ENCODE results near the gene URB2.
"Not testable (repeated sequence)": the region's sequence is repeated elsewhere in the genome, so short reads cannot be mapped to it uniquely, and the experiment has no call there.

URB2 gene

GRCh38 chr1:229617351-229618100, 8.5 kb upstream of the URB2 start:
- no peak for DNase-seq

- DNase-seq, result no peak
These were observed 7.0 kb upstream of the URB2 start for GRCh38 chr1:229619002-229619401.

DNA sequence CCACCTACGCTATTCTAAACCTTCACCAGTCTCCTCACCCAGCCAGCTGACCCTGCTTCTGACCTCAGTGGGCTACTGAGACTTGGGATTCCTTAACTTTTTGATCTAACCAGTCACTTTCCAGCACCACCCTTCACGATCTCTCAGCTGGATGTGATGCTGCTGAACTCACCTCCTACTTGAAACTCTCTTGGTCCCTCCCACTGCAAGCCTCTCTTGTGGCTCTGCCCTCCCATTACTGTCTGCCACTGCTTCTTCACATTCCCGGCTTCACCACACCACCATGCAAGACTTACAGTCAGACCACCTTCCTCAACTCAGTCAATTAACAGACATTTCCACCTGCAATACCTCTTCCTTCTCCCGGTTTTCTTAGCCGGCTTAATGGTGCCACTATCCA, 6.4 kb upstream of the URB2 start:
- DNase-seq, result no peak

GRCh38 chr1:229620876-229621275, 5.2 kb upstream of the URB2 start:
- DNase-seq, result no peak

DNA sequence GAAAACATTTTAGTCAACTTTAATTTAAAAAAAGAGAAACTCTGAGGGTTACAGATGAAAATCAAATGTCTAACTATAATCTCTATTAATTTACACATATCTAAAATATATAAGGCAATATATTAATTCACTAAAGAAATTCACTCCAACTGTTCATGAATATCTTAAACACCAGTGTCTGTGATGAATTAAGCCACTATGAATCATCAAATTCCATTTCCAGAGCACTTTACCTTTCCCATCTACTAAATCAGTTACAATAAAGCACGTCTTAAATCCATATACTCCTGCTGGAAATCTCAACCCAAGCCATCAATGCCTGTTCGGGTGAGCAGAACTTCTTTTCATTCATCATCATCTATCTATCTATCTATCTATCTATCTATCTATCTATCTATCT, 4.4 kb upstream of the URB2 start:
- DNase-seq, result no peak

- DNase-seq, result not testable (repeated sequence)
These were observed 3.4 kb upstream of the URB2 start for GRCh38 chr1:229622641-229623120.

DNA sequence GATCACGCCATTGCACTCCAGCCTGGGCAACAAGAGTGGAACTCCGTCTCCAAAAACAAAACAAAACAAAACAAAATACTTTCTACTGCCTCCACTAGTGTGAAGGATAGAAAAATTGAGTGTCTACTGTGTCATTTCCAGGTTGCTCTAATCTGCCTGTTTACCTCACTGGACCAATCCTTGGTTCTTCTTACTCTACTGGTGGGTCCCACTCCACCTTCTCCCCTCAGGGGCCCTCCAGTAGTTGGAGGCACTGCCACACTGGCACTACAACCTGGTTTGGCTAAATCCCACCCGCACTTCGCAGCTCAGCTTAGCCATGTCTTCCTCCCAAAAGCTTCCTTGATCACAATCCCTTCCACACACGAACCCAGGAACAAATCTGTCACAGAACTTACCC, 2.8 kb upstream of the URB2 start:
- DNase-seq, result no peak

DNA sequence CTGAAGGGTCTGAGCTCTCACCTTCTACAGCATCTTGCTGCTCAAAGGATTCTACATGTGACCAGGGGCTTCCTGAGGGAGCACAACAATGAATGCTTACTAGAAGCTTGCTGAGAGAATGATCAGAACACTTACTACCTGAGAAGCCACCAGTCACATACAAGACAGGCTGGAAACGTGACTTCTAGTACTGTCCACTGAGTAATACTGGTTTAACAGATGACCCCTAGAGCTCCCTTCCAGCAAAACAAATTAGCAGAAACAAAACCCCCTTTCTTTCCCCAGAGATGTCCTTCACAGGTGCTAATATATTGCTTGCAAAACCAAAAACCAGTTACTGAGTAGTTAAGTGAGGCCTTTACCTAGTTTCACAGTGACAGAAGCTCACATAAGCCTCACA, 2.2 kb upstream of the URB2 start:
- DNase-seq, result no peak

- no peak for DNase-seq
These were observed 1.5 kb upstream of the URB2 start for GRCh38 chr1:229624521-229625070.

DNA sequence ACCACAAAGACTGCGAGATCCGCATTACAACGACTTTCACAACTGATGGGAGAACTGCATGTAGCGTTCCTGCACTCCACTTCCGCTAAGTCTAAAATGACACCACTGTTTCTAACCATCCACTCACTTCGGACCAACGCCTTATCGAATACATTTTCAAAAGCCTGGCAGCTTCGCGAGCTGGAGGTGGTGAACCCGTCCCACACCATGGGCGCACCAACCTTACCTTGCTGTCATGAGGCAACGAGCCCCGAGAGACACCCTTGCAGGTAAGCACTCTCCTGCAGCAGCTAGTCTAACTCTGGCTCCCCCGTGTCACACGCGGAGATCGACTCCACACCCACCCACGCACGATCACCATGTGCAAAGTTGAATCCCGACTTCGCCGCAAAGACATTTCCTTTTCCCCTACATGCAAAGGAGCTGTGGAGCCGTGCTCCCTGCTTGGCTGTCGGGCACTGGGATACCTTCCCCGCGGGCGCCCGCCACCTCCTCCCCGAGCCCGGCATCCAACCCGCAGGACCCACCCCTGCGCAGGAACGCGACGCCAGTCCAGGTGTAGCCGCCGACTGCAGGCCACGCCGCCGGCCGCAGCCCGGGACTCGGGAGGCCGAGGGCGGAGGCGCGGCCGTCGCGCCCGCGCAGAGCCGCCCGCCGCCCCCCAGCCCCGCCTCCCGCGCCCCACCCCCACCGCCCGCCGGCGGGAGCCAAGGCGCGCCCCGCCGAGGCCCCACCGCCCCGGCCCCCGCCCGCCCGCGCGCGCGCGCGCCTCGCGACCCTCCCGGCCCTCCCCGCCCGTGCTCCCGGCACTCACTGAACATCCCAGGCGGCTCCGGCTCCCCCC, 754 bp upstream of the URB2 start:
- DNase-seq, result peak; percentile 72

GRCh38 chr1:229627003-229627402, 956 bp downstream of the URB2 start:
- no peak for DNase-seq

DNA sequence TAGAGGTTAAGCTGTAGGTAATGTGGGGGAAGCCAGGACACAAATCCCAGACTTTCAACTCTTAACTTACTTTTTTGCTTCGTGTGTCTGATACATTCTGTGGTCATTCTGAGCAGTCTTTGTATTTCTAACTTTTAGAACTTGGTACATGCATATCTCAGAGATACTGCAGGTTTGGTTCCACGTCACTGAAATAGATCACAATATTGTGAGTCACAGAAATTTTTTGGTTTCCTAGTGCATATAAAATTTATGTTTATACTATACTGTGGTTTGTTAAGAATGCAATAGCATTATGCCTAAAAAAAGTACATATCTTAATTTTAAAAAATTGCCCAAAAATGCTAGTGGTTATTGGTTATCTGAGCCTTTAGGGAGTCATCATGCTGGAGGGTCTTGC, 3.2 kb downstream of the URB2 start:
- no peak for DNase-seq

DNA sequence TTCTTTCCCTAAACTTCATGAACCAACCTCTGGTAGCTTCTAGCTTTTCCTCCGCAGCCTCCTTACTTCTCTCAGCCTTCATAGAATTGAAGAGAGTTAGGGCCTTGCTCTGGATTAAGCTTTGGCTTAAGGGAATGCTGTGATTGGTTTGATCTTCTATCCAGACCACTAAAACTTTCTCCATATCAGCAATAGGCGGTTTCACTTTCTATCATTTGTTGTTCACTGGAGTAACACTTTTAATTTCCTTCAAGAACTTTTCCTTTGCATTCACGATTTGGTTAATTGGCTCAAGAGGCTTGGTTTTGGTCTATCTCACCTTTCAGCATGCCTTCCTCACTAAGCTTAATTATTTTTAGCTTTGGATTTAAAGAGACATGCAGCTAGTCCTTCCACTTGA, 5.1 kb downstream of the URB2 start:
- DNase-seq, result no peak

- DNase-seq, result no peak
These were observed 5.9 kb downstream of the URB2 start for GRCh38 chr1:229631966-229632365.

DNA sequence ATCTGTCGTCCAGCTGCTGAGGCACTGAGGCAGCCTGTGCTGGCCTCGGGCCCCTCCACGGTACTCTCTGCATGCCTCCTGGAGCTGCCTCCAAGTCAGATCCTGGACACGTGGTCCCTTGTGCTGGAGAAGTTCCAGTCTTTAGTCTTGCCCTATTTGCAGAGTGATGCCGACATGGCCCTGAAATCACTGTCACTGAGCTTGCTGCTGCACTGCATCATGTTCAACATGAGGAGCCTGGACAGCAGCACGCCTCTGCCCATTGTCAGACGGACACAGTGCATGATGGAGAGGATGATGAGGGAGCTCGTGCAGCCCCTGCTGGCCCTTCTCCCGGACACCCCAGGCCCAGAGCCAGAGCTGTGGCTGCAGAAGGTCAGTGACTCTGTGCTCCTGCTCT, 10.0 kb downstream of the URB2 start:
- no peak for DNase-seq

DNA sequence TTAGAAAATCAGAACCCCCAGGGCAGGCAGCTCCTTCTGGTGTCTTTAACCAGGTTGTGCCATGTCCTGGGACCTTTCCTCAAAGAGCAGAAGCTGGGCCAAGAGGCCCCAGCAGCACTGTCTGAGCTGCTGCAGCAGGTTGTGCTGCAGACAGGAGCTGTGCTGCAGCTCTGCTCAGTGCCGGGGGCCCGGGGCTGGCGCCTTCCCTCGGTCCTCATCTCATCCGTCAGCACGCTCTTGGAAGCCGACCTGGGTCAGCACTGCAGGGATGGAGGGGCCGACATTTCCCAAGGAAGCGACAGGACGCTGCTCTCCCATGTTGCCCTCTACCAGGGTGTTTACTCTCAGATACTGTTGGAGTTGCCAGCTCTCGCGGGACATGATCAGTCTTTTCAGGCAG, 11.7 kb downstream of the URB2 start:
- no peak for DNase-seq

DNA sequence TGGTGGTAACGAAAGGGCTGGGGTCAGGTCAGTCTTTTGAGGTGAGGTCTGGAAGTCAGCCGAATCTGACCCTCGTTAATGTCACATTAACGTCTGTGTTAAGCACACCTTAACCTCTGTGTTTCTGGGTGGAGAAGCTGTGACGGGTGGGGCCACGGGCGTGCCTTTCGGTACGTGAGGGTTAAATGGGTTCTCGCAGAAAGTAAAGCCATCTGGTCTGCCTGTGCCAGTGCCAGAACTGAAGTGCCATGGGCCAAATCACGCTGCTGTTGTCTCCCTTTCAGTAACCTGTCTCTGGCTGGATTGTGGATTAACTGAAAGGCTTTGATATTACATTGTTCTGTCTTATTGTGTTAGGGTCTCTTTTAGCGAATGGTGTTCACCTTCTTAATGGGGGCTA, 14.4 kb downstream of the URB2 start:
- DNase-seq, result no peak

DNA sequence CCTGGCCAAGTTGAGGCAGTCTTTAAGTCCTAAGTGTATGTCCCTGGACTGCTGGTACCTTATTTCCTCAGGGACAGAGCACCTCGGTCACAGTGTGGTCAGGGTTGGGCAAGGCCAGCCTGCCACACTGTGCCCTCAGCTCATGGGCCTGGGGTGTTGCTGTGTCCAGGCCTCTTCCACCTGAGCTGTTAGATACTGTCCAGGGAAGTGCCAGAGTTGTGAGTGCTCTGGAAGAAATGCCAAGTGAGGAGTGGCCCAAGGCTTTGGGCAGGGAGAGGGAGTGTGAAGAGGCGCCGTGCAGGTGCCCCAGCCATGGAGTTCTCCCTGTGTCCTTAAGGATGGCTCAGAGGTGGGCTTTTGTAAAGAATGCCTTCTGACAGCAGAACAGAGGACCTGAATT, 15.3 kb downstream of the URB2 start:
- DNase-seq, result no peak

GRCh38 chr1:229642376-229642775, 16.3 kb downstream of the URB2 start:
- DNase-seq, result no peak

GRCh38 chr1:229642970-229643369, 16.9 kb downstream of the URB2 start:
- DNase-seq, result no peak

GRCh38 chr1:229643996-229644745, 18.1 kb downstream of the URB2 start:
- DNase-seq, result no peak

DNA sequence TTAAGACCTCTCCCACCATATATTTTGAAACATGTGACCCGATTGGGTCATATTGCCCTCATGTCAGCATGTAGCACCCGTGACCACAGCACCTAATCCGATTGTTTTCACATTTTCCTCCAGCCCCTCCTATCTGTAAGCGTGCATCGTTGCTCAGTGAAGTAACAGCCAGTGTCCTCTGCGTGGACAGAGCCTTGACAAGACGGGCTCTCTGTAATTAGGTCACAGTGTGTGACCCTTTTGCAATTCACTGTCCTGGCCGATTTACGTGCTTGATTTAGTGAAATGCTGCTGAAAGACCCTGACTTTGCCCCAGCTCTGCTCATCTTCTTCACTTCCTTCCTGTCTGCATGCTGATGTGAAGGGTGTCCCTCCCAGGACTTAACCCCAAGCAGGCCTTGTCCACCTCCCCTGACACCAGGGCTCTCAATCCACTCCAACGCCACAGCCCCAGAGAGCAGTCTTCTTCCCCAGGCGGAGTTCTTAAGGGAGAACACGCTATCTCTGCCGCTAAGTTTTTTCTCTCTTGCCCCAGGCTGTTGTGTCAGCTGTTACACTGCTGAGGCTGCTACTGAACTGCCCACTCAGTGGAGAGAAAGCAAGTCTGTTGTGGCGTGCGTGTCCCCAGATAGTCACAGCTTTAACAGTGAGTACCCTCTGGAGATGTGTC, 19.4 kb downstream of the URB2 start:
- no peak for DNase-seq

DNA sequence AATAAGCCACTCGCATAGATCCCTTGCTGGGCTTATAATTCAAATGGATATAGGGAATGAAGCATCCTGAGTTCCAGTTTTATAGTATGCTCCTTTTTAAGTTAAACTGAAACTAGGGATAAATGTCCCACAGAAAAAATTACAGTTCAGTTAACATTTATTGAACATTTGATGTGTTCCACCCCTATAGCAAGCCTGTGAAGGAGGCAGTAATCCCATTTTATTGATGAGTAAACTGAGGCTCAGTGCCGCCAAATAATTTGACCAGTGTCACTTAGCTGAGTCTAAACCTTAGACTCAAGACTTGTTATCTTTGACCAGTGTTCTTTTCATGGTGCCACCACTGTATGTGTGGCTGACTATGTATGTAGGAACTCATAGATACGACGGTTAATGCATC, 22.4 kb downstream of the URB2 start:
- no peak for DNase-seq

All from activated CD4-positive, alpha-beta T cell treated with anti-CD3 and anti-CD28 coated beads for 48 hours (primary cell).